Kidney capillary endothelial cell (primary cell): ENCODE data around the gene TTLL12.

ENCODE experiments used
- DNase-seq: peaks from one replicate; pipeline ENCODE4 v3.0.0-alpha.2; 2018; ENCODE audit warnings: low spot score

TTLL12 gene

DNA sequence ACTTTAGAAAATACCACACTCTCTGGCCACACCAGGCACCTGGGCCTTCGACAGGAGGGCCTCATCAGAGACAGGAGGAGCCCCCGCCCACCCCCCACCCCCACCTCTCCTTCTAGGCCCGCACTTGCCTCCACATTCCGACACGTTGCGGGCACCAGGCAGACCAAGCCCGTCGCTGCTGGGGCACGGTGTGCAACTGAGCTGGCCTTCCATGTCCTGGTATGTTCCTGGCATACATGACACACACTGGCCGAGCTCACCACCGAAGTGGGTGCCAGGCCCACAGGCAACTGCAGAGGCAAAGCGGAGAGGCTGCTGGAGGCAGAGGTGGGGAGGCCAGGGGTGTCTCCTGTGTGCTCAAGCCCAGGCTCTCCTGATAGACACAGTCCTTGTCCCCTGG lies 27.0 kb upstream of the TTLL12 start:
- no peak for DNase-seq

- DNase-seq, result no peak
These were observed 26.1 kb upstream of the TTLL12 start for GRCh38 chr22:43213051-43213450.

- no peak for DNase-seq
These were observed 25.6 kb upstream of the TTLL12 start for GRCh38 chr22:43212434-43212952.

DNA sequence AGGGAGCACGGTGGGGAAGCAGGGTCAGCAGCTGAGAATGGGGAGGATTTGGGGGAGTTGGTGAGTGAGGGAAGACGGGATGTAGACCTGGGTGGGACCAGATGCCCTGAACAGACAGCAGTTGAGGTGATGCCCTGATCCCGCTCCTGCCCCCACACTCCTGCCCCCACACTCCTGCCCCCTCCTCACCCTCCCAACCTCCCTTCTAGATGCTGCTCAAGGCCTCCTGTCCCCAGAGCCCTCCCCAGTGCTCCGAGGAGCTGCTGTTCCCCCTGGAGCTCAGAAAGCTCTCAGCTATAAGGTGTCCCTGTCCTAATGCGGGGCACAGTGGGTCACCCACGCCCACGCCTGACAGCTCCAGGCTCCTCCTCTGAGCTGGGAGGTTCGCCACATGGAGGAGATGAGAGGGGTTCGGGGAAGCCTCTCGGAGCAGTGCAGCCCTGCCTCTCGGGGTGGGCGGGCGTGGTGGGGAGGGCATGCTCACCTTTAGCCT lies 25.1 kb upstream of the TTLL12 start:
- no peak for DNase-seq

GRCh38 chr22:43210631-43211515 lies 23.9 kb upstream of the TTLL12 start:
- DNase-seq, result no peak

DNA sequence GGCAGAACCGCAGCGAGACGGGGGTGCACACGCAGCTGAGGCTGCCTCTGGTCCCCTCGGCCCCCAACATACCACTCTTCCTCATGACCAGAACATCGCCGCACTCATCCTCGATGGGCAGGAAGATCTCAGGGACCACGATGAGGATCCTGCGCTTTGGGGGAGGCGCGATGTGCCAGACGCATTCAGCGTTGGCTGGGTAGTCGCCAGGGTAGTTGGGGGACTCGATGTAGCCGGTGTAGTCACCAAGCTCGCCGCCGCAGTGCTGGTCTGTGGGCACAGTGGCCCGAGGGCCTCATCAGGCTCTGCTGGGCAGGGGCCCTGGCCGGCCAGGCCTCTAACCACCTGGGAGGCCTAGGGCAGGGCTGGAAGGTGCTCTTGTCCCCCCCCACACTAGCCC lies 23.0 kb upstream of the TTLL12 start:
- DNase-seq, result no peak

DNA sequence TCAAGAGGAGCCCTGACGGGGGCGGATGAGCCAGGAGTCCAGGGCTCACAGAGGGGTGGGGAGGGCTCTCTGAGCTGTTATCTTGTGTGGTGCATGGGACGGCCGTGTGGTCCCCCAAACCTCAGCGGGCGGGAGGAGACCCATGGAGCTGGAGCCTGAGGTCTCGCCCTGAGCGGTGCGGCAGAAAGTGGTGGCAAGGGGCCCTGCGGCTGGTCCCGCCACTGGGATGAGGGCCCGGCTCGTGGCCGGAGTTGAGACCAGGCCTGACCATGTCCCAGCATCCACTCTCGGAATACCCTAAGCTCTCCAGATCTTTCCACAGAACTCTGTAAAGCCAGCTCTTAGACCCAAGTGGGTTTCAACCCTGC lies 22.6 kb upstream of the TTLL12 start:
- no peak for DNase-seq

DNA sequence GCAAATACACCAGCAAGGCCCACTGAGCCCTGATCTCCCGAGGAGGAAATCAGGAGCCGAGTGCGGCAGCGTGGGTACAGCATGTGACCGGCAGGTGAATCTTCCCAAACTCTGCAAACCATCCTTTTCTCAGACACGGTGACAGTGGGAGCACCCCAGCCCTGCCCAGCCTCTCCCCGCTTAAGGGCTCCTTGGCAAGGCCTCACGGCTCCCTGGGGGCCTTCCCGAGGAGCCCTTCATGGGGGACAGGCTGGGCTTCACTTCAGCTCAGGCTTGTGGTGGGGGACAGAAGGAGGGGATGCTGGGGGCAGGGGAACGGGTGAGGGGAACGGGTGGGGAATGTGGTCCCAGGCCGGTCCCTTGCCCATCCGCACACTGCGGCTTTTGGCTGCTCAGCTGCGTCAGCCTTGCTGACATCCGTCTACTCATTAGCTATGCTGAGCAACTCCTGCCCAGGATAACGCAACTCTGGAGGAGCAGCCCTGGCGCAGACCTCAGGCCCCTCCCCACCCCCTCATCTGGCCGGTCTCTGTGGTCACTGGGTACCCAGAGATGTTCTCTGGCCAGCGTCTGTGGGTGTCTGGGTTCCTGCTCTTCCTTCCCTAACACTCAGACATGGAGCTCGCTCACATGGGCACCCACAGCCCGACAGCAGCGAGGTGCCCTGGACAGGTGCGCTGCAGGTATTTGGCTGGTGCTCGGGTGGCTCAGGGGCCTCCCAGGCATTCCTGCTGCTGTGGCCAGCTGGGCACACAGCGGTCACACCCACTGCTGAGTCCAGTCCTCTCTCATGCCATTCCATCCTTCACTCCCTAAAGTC lies 22.0 kb upstream of the TTLL12 start:
- no peak for DNase-seq

DNA sequence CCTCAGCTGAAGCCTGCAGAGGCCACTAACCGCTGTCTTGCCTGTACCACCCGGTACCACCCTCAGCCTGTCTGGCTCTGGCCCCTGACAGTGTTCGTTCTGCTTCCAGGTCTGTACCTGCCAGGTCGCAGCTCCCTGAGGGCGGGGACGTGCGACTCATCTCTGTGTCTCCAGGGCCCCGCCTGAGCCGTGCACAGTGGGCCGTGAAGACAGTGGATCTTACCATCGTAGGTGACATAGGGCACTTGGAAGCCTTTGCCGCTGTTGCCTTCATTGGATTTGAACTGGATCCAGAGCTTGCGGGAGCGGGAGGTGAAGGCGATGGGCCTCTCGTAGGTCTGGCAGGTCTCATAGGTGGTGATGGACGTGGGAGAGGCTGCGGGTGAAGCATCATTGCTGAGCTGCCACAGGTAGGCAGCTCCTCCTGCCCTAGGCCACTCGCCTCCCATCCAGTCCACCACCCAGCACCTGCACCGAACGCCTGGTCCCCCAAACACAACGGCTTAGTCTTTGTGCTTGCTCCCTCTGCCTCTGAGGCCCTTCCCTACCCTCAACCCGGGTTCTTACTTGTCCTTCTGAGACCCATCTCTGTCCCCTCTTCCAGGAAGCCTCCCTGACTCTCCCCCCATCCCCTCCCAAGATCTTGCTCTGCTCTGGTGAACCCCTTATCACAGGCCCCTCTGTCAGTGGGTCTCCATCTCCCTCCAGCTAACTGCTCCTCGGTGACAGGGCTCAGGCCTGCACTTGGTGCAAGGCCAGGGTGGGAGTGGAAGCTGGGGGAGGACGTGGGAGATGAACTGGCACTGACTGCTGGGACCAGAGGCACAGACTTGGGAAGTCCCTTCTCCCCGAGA lies 21.1 kb upstream of the TTLL12 start:
- DNase-seq, result no peak

- DNase-seq, result no peak
These were observed 20.5 kb upstream of the TTLL12 start for GRCh38 chr22:43207386-43207785.

- no peak for DNase-seq
These were observed 19.7 kb upstream of the TTLL12 start for GRCh38 chr22:43206509-43207161.

DNA sequence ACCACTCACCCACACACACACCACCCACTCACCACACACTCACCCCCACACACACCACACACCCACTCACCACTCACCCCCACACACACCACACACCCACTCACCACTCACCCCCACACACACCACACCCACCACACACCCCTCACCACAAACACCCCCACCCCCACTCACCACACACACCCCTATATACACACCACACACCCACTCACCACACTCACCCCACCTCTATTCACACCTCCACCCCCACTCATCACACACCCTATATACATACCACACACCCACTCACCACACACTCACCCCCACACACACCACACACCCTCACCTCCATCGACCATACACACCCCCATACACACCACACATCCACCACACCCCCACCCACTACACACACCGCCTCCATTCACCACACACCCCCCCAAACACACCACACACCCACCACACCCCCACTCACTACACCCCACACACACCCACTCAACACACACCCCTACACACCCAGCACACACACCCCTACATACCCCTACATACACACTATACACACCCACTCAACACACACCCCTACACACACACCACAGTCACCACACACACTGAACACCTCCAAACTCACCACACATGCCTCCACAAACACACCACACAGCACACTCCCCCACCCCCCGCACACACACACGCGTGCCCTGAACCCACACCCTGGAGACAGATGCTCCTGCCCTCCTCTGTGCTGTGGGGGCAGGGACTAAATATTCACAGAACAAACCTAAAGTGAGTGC lies 19.0 kb upstream of the TTLL12 start:
- no peak for DNase-seq

DNA sequence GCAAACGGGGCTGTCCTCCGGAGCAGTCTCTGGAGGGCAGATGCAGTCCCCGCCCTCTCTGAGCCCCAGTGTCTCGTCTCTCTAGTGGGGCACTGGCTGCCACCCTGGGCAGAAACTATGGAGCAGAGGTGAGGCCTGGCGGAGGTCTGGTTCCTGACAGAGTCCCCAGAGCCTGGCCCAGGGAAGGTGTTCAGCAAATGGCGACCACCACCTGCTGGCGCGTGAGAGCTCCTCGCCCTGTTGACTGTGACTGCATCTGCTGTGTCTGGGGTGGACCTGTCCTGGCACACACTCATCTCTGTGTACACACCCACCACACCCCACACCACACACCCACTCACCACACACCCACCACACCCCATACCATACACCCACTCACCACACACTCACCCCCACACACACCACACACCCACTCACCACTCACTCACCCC lies 18.3 kb upstream of the TTLL12 start:
- DNase-seq, result no peak

- no peak for DNase-seq
These were observed 16.6 kb upstream of the TTLL12 start for GRCh38 chr22:43203471-43203981.

DNA sequence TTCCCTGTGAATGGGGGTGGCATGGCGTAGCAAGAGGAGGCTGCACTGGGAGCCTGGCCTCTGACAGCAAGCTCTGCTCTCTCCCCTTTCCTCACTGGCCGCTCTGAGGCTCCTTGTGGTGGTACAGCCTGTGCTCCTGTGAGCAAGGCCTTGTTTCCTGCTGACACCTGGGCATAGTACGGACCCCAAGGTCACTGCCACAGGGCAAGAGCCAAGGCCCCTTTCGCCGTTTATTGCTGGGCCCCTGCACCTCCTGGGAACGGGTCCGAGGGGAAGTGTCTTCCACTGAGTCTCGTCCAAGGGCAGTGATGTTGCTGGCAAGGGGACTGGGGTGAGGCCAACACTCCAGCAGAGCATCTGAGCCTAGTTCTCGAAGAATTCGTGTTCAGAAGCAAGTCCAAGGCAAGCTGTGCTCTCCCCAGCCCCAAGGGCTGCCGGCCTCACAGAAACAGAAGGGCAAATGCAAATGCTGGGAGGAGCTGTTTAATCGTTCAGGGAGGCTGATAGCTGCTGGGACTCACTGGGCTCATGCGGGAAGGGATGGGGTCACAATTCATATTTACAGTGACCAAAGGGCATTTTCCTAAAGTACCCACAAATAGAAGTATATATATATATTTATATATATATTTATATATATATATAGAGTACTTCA lies 15.9 kb upstream of the TTLL12 start:
- DNase-seq, result no peak

DNA sequence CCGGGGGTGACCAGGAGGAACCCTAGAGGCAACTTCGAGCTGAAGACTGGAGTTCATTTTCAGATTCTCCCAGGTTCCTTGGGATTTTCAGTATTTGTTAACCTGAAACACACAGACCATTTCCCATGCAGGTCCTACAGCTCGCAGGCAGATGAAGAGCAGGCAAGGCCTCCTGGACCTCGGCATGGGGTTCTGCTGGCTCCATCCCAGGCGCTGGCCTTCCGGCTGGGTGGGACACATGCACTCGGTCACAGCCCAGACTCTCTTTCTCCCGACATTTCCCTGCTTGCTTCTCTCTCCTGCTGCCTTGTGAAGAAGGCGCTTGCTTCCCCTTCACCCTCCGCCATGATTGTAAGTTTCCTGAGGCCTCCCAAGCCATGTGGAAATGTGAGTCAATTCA lies 15.4 kb upstream of the TTLL12 start:
- no peak for DNase-seq

GRCh38 chr22:43201486-43202219 lies 14.7 kb upstream of the TTLL12 start:
- no peak for DNase-seq

DNA sequence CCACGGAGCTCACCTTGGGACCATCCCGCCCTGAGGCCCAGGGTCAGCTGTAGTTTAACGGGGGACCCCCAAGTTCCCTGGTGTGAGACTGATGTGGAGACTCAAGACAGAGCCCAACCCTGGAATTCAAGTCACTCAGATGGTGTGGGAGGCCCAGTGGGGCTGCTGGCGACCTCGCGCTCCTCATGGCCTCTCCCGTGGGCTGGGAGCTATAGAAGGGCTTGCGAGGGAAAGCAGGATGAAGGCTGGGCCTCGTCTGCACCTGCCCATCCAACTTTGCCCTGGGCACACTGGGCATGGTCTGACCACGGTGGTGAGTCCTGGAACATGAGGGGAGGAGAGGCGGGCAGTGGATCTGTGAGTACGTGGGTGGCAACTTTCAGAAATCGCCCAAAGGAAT lies 13.6 kb upstream of the TTLL12 start:
- no peak for DNase-seq

DNA sequence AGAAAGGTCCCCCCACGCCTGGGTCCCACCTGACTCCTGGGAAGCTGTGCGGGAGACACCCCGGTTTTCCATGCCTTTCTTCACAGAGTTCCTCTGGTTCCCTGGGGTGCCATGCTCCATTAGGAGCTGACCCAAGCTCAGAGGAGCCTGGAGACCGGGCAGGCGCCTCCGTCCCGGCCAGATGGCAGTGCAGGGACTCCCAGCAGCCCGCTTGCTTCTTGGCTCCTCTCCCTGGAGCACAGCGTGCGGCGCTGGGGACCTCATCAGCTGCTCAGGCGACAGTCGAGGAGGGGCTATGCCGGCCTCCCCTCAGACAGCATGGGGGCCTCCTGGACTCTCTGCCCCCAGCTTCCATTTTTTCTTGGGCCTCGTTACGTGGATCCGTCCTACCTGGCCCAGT lies 13.1 kb upstream of the TTLL12 start:
- DNase-seq, result no peak
